HG02763 (cell line): Measurements from ENCODE around the gene PDPK1.
"Not testable (repeated sequence)": the region's sequence is repeated elsewhere in the genome, so short reads cannot be mapped to it uniquely, and the experiment has no call there.

Experiments used
- ATAC-seq: cut with Tn5 transposase; IDR thresholded peaks from one replicate; pipeline ENCODE4 v1.9.1; 2021; ENCODE audit warnings: mild to moderate bottlenecking, moderate library complexity; ENCODE audit not compliant: unreplicated experiment

The PDPK1 gene

GRCh38 chr16:2586901-2587480 lies 49.2 kb downstream of the PDPK1 start:
- no peak for ATAC-seq

- no peak for ATAC-seq
Measured at GRCh38 chr16:2587891-2588565, 50.2 kb downstream of the PDPK1 start.

GRCh38 chr16:2591476-2592240 lies 53.8 kb downstream of the PDPK1 start:
- no peak for ATAC-seq

GRCh38 chr16:2592786-2593185 lies 55.0 kb downstream of the PDPK1 start:
- no peak for ATAC-seq

- no peak for ATAC-seq
Measured at GRCh38 chr16:2595393-2596205, 57.8 kb downstream of the PDPK1 start.

- ATAC-seq, result no peak
Measured at GRCh38 chr16:2596747-2597559, 59.1 kb downstream of the PDPK1 start.

GRCh38 chr16:2597560-2597902 lies 59.7 kb downstream of the PDPK1 start:
- no peak for ATAC-seq

GRCh38 chr16:2598133-2598641 lies 60.4 kb downstream of the PDPK1 start:
- ATAC-seq, result no peak

- ATAC-seq, result no peak
Measured at GRCh38 chr16:2598723-2599122, 60.9 kb downstream of the PDPK1 start.

- ATAC-seq, result not testable (repeated sequence)
Measured at GRCh38 chr16:2599165-2599564, 61.3 kb downstream of the PDPK1 start.

GRCh38 chr16:2599785-2600184 lies 62.0 kb downstream of the PDPK1 start:
- ATAC-seq, result not testable (repeated sequence)

GRCh38 chr16:2601301-2602025 lies 63.6 kb downstream of the PDPK1 start:
- not testable (repeated sequence) for ATAC-seq

GRCh38 chr16:2602175-2602574 lies 64.4 kb downstream of the PDPK1 start:
- ATAC-seq, result not testable (repeated sequence)

GRCh38 chr16:2603165-2604015 lies 65.6 kb downstream of the PDPK1 start:
- ATAC-seq, result peak; percentile 69

- not testable (repeated sequence) for ATAC-seq
Measured at GRCh38 chr16:2604016-2604369, 66.2 kb downstream of the PDPK1 start.

- ATAC-seq, result not testable (repeated sequence)
Measured at GRCh38 chr16:2606820-2607219, 69.0 kb downstream of the PDPK1 start.

- not testable (repeated sequence) for ATAC-seq
Measured at GRCh38 chr16:2609345-2609744, 71.5 kb downstream of the PDPK1 start.

- ATAC-seq, result no peak
Measured at GRCh38 chr16:2609827-2610470, 72.1 kb downstream of the PDPK1 start.
